GM23338 (cell line): ENCODE measurements around the gene SRP68.

Experiments
- EZH2 ChIP-seq: fragments of 200-600 bp; sonication (generic); IDR thresholded peaks from one replicate; pipeline ENCODE4 v1.8.0; 2017; ENCODE audit warnings: antibody characterized with exemption, mild to moderate bottlenecking, low read depth; ENCODE audit not compliant: unreplicated experiment
- EZH2phosphoT487 ChIP-seq: fragments of 200-600 bp; sonication (generic); IDR thresholded peaks from one replicate; pipeline ENCODE4 v1.8.1; 2018; ENCODE audit warnings: antibody characterized with exemption; ENCODE audit not compliant: unreplicated experiment
- STAT1 ChIP-seq: IDR thresholded peaks from one replicate; pipeline ENCODE4 v1.6.1; 2016; ENCODE audit warnings: antibody characterized with exemption; ENCODE audit not compliant: unreplicated experiment
- TF ChIP-seq, protein P1 (sequence below), 2 experiments: fragments of 200-600 bp in 1 of 2; sonication (generic) in 1 of 2; conservative IDR thresholded peaks; 2 replicates each; pipeline versions ENCODE4 v1.5.1 to v1.6.1; 2016 to 2017; ENCODE audit warnings: antibody characterized with exemption in 2 of 2, low read depth in 2 of 2, mild to moderate bottlenecking in 2 of 2, moderate library complexity in 1 of 2

- TF ChIP-seq, protein P1, sequence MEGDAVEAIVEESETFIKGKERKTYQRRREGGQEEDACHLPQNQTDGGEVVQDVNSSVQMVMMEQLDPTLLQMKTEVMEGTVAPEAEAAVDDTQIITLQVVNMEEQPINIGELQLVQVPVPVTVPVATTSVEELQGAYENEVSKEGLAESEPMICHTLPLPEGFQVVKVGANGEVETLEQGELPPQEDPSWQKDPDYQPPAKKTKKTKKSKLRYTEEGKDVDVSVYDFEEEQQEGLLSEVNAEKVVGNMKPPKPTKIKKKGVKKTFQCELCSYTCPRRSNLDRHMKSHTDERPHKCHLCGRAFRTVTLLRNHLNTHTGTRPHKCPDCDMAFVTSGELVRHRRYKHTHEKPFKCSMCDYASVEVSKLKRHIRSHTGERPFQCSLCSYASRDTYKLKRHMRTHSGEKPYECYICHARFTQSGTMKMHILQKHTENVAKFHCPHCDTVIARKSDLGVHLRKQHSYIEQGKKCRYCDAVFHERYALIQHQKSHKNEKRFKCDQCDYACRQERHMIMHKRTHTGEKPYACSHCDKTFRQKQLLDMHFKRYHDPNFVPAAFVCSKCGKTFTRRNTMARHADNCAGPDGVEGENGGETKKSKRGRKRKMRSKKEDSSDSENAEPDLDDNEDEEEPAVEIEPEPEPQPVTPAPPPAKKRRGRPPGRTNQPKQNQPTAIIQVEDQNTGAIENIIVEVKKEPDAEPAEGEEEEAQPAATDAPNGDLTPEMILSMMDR (conservative IDR thresholded peaks at IDR 0.05; ENCODE audit: low read depth in 2 of 2), result no peak
- TF ChIP-seq EZH2phosphoT487 (no peak), EZH2 (no peak), STAT1 (no peak)
Observed at GRCh38 chr17:76048711-76049110, 23.6 kb downstream of the SRP68 start.
